Peyer's patch (tissue), 4 donors: ENCODE data around the gene EIF4A3. TPM values are rescaled to one million over a fixed set of nuclear protein-coding genes. Genes with fewer than 3 reads are reported as not detected.

Experiments used
- DNase-seq, 3 donors: peaks; one replicate each; pipeline ENCODE4 v3.0.0-alpha.2; 2017 to 2019
- H3K27ac ChIP-seq, 4 donors: fragments of 200-600 bp; sonication (generic); one replicate each; pipeline ENCODE4 v1.5.1; 2016 to 2019
- H3K27me3 ChIP-seq, 2 donors: fragments of 200-600 bp; sonication (generic); one replicate each; pipeline ENCODE4 v1.5.1; 2019
- H3K36me3 ChIP-seq, 3 donors: fragments of 200-600 bp; sonication (generic); one replicate each; pipeline ENCODE4 v1.5.1; 2016 to 2019
- H3K4me1 ChIP-seq, 4 donors: fragments of 200-600 bp; sonication (generic); one replicate each; pipeline ENCODE4 v1.5.1; 2016 to 2019
- H3K4me3 ChIP-seq, 4 donors: fragments of 200-600 bp; sonication (generic); 1 replicate in 3 of 4; 2 replicates in 1 of 4; pipeline ENCODE4 v1.5.1; 2016 to 2019; ENCODE audit warnings: mild to moderate bottlenecking in 1 of 4
- H3K9me3 ChIP-seq, 4 donors: fragments of 200-600 bp; sonication (generic); one replicate each; pipeline ENCODE4 v1.5.1; 2016 to 2019; ENCODE audit warnings: mild to moderate bottlenecking in 1 of 4
- CTCF ChIP-seq, 6 experiments: fragments of 450-650 bp in 4 of 6; fragments of 200-600 bp in 2 of 6; sonication (generic) in 1 of 6; IDR thresholded peaks; one replicate each; pipeline ENCODE4 v1.5.1; 2017 to 2019; ENCODE audit warnings: antibody characterized with exemption in 6 of 6, mild to moderate bottlenecking in 3 of 6, moderate library complexity in 1 of 6
- POLR2A ChIP-seq, 2 donors: fragments of 450-650 bp; IDR thresholded peaks; one replicate each; pipeline ENCODE4 v1.5.1; 2017; ENCODE audit warnings: antibody characterized with exemption in 2 of 2, mild to moderate bottlenecking in 2 of 2, moderate library complexity in 2 of 2
- total RNA-seq, 4 donors: library from RNA; depleted of rRNA; stranded (reverse); fragments of >200 nt; gene quantifications; one replicate each; pipeline ENCODE4 v1.1.0, GENCODE V29; 2016

Gene EIF4A3
- total RNA-seq, 4 donors from 2014 or later: 29.0 to 66.8 (median 46.1) TPM

- Histone ChIP-seq H3K4me3 (no peak overlapping the region), H3K4me1 (peaks cover 0 to 6% (median 4%) of the 10 kb centered on the region in 4 donors), H3K27me3 (no peaks in the 10 kb centered on the region), H3K9me3 (no peaks in the 10 kb centered on the region), H3K27ac (no peak overlapping the region), H3K36me3 (no peaks in the 10 kb centered on the region)
- no peak for DNase-seq
- TF ChIP-seq POLR2A (IDR thresholded peaks at IDR 0.05): no peak
- TF ChIP-seq CTCF (IDR thresholded peaks at IDR 0.05): no peak
Measured at GRCh38 chr17:80097127-80097621, 49.8 kb downstream of the EIF4A3 start.

- TF ChIP-seq CTCF (IDR thresholded peaks at IDR 0.05): no peak
- no peak for TF ChIP-seq POLR2A (IDR thresholded peaks at IDR 0.05)
- Histone ChIP-seq H3K4me3 (no peak overlapping the region), H3K9me3 (no peaks in the 10 kb centered on the region), H3K27me3 (no peaks in the 10 kb centered on the region), H3K4me1 (peaks cover 0 to under 1% (median 0%) of the 10 kb centered on the region in 4 donors), H3K27ac (no peak overlapping the region), H3K36me3 (no peaks in the 10 kb centered on the region)
- DNase-seq: no peak
Measured at GRCh38 chr17:80096561-80097021, 50.3 kb downstream of the EIF4A3 start.

GRCh38 chr17:80095844-80096475 lies 51.0 kb downstream of the EIF4A3 start:
- Histone ChIP-seq H3K4me3 (no peak overlapping the region), H3K27ac (no peak overlapping the region), H3K27me3 (no peaks in the 10 kb centered on the region), H3K9me3 (no peaks in the 10 kb centered on the region), H3K4me1 (no peaks in the 10 kb centered on the region), H3K36me3 (no peaks in the 10 kb centered on the region)
- TF ChIP-seq CTCF (IDR thresholded peaks at IDR 0.05) (no peak), POLR2A (IDR thresholded peaks at IDR 0.05) (no peak)
- DNase-seq: peak in 1 of 3 donors; percentile 46

- H3K9me3 ChIP-seq: no peaks in the 10 kb centered on the region
- no peaks in the 10 kb centered on the region for H3K36me3 ChIP-seq
- no peaks in the 10 kb centered on the region for H3K27me3 ChIP-seq
- no peak for DNase-seq
- H3K4me1 ChIP-seq: no peaks in the 10 kb centered on the region
- H3K4me3 ChIP-seq: no peak overlapping the region
- TF ChIP-seq POLR2A (IDR thresholded peaks at IDR 0.05) (no peak), CTCF (IDR thresholded peaks at IDR 0.05) (no peak)
- H3K27ac ChIP-seq: no peak overlapping the region
Measured at GRCh38 chr17:80095038-80095843, 51.7 kb downstream of the EIF4A3 start.

- no peak overlapping the region for H3K4me3 ChIP-seq
- H3K36me3 ChIP-seq: no peaks in the 10 kb centered on the region
- H3K9me3 ChIP-seq: no peaks in the 10 kb centered on the region
- no peaks in the 10 kb centered on the region for H3K27me3 ChIP-seq
- peak overlapping the region in 2 of 4 donors; percentile 16 to 35 for H3K27ac ChIP-seq
- H3K4me1 ChIP-seq: no peaks in the 10 kb centered on the region
- TF ChIP-seq CTCF (IDR thresholded peaks at IDR 0.05) (no peak), POLR2A (IDR thresholded peaks at IDR 0.05) (no peak)
- DNase-seq: no peak
Measured at GRCh38 chr17:80092959-80093358, 54.0 kb downstream of the EIF4A3 start.
